GM21723 (cell line): ENCODE data around the gene EML5.
A peak's percentile ranks its signal among the peaks of the same experiment; 100 is the strongest.

ENCODE experiments used
- ATAC-seq: cut with Tn5 transposase; IDR thresholded peaks from one replicate; pipeline ENCODE4 v1.9.1; 2021; ENCODE audit warnings: mild to moderate bottlenecking, moderate library complexity; ENCODE audit not compliant: unreplicated experiment

Gene EML5

GRCh38 chr14:88733121-88733520, 59.6 kb downstream of the EML5 start:
- ATAC-seq = no peak

- ATAC-seq = no peak
Observed at GRCh38 chr14:88729159-88729558, 63.6 kb downstream of the EML5 start.

GRCh38 chr14:88727057-88727456, 65.7 kb downstream of the EML5 start:
- ATAC-seq = no peak

GRCh38 chr14:88710709-88711108, 82.0 kb downstream of the EML5 start:
- ATAC-seq = no peak

GRCh38 chr14:88707088-88707487, 85.7 kb downstream of the EML5 start:
- ATAC-seq = no peak

DNA sequence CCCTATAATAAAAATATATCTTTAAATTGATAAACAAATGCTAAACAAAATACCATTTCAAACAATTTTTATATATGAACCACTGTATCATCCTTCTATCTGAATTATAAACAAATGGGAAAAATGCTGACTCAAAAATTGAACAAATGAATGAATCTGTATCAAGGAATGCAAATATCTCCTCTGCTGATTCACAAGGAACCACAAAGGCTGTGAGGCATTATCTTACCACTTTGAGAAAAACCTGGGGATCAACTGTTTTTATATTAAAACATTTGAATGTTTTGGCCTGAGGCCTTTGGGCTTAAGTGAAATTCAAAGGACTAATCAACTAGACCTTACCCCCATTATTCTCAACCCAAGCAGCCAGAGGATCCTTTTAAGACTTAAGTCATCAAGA, 86.3 kb downstream of the EML5 start:
- ATAC-seq = no peak

DNA sequence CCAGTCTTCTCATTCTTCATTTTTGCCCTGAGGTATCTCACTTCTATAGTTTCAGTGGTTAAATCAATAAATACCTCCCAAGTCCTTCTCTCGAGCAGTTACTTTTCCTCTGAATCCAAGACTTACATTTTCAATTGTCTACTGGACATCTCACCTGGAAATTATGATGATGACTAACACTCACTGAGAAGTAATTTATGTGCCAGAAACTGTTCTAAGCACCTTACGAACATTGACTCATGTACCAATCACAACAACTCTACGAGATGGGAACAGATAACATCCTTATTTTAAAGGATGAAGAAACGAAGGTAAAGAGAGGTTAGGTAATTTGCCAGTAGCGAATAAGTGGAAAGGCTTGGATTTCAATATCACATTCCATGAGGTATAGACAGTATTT, 94.1 kb downstream of the EML5 start:
- ATAC-seq = no peak

- no peak for ATAC-seq
Observed at GRCh38 chr14:88695870-88696269, 96.9 kb downstream of the EML5 start.

- ATAC-seq = no peak
Observed at GRCh38 chr14:88688386-88688785, 104.4 kb downstream of the EML5 start.

- no peak for ATAC-seq
Observed at GRCh38 chr14:88683119-88683518, 109.6 kb downstream of the EML5 start.

- ATAC-seq = no peak
Observed at GRCh38 chr14:88682495-88683114, 110.1 kb downstream of the EML5 start.

DNA sequence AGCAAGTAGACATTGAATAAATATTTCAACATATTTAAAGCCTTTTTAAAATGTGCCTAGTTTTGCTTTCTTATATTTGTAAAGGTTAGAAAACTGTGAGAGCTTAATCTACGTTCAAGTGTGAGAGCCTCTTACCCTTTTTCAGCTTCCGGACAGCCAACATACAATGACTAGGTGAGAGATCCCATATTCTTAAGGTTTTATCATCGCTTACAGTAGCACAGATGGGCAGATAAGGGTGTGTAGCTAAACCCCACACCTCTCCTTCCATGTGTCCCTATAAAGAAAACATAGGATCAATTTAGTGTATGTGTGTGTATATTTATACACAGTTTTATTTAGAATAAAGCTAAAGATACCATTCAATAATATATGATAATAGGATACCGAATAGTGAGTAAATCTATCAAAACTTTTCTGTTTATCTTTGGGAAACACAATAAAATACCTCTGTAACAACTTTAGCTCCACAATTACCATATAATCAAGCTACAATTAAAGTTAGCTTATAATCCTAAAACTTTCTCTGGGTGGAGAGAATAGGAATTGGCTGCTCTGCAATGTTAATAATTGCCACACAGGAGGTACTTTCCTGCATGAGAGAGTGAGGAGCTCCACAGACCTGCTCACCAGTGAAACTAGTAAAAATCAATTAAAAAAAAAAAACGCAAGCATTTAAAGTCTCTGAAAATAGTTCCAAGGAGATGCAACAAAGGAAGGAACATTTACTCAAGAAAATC, 110.8 kb downstream of the EML5 start:
- no peak for ATAC-seq

GRCh38 chr14:88669346-88669745, 123.4 kb downstream of the EML5 start:
- ATAC-seq = no peak

DNA sequence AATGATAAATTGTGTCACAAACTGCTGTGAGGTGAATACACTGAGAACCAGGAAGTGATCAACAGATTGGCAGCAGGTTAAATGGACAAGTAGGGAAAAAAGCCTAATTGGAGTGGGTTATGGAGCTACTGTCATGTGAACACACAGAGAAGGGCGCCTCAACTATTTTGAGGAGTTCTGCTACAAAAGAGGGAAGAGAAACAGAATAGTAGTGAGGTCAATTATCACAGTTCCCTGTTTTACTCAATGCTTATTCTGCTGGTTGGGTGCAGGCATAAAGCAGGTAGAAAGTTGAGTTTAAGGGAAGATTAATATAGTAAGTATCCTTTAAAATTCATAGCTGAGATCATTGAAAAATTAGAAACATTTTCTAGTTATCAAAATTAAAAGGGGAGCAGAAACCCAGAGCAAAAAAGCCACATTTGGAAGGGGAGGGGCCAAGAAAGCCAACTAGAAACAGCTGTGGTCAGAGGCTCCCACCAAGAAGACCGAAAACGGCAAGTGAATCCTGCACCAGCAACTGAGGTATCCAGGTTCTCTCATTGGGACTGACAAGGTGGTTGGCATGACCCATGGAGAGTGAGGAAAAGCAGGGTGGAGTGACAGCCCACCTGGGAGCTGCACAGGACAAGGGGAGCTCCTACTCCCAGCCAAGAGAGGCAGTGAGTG, 124.2 kb downstream of the EML5 start:
- ATAC-seq = peak; percentile 78

DNA sequence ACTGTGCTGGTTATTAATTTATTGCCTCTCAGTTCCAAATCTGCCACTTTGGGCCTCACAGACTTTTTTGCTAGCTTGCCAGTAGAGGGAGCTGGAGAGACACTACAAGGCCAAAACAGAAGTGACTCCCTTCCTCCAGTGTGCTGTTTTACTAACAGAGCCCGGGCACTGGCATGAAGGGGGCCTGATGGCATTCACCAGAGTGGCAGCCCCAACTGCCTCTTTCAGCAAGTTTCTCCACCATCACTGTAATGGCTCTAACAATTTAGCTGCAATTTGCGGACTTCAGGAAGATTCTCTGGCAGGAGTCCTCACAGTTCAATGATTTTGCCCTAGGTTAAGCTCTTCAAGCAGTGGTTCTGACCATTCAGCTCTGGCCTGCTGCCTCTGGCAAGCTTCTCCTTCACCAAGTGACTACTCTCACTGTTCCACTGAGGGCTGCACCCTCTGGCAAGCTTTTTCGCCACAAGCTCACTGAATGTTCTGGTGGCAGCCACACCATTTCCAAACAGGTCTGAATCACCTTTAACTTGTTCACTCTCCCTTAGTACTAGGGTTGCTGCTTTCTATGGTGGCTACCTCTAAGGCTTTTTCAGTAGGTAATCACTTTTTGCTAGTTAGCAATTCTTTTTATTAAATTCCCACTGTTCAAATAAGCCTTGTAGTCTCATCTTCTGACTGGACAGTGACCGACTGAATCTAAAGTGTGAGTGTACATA, 125.0 kb downstream of the EML5 start:
- ATAC-seq = peak; percentile 80

DNA sequence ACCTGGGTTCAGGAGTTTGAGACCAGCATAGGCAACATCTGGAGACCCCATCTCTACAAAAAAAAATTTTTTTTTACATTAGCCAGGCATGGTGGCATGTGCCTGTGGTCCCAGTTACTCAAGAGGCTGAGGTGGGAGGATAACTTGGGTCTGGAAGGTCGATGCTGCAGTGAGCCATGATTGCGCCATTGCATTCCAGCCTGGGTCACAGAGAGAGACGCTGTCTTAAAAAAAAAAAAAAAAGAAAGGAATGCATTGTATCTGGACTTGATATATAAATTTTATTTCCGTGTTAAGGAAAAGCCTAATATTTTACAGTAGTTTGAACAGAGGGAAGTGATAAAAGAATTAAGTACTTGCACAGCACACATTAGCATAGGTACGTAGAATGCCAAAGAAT, 132.7 kb downstream of the EML5 start:
- ATAC-seq = no peak

DNA sequence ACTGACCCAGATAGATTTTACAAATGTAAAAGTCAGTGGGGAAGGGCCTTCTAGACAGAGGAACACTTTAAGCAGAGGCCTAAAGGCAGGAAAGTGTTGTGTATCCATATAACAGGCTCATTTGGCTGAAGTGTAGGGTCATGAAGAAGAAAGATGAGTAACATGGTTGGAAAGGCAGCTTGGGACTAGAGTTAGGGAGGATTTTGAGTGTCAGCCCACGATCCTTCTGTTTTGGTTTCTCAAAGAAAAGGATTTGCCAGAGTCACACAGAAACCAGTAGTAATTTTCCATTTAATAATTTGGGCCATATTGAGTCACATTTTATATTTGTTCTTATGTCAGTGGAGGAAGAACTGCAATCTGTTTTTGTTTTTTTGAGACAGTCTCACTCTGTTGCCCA, 153.5 kb downstream of the EML5 start:
- no peak for ATAC-seq

DNA sequence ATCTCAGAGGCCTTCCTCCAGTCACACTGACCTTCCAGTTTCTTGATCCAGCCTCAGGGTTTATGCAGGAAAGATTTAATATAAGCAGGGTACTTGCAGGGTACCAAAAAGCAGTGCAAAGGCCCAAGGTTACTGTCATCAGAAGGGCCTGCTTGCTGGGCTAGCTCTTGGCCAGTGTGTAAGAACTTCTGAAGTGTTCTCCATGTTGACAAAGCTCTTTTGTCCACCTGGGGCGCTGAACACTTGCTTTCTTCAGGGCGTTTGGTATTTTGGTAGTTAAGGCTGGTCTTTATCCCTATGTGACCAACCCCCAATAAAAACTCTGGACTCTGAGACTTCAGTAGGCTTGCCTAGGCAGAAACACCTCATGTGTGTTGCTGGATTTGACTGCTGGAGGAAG, 160.2 kb downstream of the EML5 start:
- ATAC-seq = no peak

DNA sequence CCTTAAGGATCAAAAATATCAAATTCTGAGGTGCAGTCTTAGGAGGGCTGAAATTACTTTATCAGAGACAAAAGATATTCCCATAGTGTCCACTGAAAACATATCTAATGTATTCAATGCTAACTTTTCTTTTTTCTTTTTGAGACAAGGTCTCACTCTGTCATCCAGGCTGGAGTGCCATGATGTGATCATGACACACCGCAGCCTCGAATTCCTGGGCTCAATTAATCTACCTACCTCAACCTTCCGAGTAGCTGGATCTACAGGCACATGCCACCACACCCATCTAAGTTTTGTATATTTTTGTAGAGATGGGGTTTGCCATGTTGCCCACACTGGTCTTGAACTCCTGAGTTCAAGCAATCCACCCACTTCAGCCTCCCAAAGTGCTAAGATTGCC, 161.7 kb downstream of the EML5 start:
- ATAC-seq = no peak

DNA sequence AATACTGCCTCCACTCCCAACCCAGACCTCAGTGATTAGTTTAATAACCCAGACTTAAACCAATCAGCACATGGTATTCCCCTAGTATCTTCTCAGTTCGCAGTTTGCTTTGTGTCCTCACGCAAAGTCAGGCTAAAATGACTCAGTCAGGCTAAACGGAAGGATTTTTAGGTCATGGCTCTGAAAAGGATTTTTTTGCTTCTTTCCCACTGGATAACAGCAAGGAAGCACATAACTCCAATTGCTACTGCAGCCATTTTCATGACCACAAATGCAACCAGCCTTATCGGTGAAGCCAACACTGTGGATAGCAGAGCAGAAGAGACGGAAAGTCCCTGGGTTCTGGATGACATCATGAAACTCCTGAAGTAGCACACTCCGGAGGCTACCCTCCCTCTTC, 162.2 kb downstream of the EML5 start:
- ATAC-seq = no peak

DNA sequence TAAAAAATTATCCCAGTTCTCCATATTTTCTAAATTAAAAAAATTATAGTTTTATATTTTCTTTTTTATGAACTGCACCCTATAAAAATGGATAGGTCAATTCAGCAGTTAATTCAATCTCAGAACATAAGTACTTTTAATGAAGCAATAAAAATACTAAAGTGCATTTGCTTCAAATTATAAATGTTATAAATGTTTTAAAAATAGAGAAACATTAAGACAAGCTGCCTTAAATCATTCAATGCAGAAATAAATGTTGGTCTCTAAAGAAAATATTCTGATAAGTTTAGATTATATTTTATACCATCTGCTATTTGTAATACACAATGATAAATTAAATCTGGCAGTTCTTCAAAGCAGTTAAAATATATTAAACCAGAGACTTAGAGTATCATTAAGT, 164.3 kb downstream of the EML5 start:
- no peak for ATAC-seq

DNA sequence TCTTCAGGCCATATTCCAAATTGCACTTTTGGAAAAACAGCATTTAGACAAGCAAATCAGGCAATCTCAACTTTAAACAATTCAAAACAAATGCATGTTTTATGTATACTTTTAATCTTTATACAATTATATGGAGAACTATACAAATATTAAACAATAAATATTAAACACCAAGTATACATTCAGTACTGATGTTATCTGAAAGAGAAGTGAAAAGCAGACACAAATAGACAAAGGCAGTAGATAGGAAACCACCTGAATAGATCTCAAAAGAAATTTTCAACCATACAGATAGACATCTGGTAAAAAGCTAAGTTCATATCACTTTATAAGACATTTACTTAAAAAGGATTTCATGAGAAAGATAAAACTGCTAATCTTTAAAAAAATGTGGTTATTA, 164.7 kb downstream of the EML5 start:
- no peak for ATAC-seq
